GM18502 (cell line): Measurements from ENCODE around the gene GJA3.
A peak's percentile ranks its signal among the peaks of the same experiment; 100 is the strongest.

Source experiments
- ATAC-seq: cut with Tn5 transposase; IDR thresholded peaks from one replicate; pipeline ENCODE4 v1.9.1; 2021; ENCODE audit warnings: mild to moderate bottlenecking; ENCODE audit not compliant: unreplicated experiment, poor library complexity

Gene GJA3

DNA sequence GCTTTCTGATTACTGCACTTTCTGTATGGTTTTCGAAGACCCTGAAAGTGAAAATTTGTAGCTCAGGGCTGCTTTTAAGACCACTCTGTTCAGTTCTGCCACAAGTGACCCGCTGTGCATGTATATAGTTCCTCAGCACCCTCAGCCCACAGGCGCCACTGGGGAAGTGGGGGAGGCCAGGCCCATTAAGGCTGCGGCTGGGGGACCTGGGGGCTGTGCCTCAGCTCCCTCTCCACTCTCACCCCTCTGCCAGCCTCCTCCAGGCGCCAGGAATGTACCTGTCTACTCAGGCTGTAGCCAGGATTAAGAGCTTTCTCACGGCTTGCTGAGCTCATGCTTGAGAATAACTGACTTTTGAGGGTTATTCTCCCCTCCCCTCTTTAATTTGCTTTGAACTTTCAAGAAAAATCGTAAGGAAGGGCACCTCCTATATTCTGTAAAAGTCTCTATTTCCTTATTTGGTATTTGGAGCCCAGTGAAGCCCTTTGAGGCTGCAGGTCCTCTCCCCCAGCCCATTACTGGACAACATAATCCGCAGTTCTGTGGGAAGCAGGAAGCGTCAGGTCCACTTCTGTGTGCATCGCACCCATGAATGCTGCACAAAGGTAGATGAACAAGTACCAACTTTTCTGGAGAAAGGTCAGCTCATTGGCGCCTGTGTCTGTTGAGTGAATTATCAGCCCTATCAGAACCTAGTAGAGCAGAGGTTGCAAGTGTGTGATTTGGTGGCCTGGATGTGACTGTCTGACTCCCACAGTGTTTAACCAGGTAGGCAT, 29.6 kb downstream of the GJA3 start:
- no peak for ATAC-seq

DNA sequence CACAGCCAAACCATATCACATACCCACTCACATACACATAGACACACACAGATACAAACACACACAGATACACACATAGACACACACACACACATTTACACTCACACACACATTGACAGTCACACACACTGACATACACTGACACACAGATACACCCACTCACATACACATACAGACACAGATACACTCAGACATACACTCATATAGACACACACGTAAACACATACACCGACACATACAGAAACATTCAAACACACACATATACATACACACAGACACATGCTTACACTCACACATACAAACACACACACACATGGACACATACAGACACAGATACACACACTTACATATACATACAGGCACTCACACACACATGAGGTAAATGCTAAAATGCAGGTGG, 30.2 kb downstream of the GJA3 start:
- no peak for ATAC-seq

DNA sequence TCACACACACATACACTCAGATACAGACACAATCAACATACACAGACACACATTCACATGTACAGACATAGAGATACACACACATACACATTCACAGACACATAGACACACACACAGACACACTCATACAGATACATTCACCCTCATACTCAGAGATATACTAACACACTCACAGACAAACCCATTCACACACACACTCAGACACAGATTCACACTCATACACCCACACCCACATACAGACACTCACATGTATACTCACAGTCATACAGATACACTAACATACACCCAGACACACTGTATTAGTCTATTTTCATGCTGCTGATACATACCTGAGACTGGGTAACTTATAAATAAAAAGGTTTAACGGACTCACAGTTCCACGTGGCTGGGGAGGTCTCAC, 30.8 kb downstream of the GJA3 start:
- ATAC-seq = no peak

DNA sequence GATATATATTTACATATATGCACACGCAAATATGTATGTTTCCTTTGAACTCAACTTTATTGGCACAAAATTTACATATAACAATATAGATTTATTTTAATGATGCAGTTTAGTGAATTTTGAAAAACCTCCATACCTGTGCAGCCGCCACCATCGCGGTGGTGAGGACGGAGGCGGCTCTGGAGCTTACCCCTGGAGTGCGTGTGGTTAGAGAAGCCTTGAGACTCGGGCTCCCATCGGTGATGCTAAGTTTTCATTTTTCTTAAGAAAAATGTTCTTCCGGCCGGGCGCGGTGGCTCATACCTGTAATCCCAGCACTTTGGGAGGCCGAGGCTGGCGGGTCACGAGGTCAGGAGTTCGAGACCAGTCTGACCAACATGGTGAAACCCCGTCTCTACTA, 31.8 kb downstream of the GJA3 start:
- ATAC-seq = no peak

DNA sequence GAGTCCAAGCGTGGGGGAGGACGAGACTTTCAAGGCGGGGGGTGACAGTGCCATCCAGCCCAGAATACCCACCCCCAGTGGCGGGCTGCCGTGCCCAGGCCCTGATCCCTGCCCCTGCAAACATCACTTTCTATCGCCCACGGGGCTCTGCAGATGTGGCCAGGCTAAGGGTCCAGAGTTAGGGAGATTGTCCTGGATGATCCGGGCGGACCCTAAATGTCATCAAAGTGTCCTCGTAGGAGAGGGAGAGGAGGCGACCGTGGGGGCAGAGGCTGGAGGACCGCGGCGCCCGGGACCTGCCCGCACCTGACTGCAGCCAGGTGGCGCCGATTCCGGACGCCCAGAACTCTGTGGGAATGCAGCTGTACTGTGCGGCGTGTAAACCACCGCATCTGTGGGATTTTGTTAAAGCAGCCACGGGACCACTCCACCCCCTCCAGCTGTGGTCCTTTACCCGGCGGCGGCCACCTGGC, 32.4 kb downstream of the GJA3 start:
- no peak for ATAC-seq

DNA sequence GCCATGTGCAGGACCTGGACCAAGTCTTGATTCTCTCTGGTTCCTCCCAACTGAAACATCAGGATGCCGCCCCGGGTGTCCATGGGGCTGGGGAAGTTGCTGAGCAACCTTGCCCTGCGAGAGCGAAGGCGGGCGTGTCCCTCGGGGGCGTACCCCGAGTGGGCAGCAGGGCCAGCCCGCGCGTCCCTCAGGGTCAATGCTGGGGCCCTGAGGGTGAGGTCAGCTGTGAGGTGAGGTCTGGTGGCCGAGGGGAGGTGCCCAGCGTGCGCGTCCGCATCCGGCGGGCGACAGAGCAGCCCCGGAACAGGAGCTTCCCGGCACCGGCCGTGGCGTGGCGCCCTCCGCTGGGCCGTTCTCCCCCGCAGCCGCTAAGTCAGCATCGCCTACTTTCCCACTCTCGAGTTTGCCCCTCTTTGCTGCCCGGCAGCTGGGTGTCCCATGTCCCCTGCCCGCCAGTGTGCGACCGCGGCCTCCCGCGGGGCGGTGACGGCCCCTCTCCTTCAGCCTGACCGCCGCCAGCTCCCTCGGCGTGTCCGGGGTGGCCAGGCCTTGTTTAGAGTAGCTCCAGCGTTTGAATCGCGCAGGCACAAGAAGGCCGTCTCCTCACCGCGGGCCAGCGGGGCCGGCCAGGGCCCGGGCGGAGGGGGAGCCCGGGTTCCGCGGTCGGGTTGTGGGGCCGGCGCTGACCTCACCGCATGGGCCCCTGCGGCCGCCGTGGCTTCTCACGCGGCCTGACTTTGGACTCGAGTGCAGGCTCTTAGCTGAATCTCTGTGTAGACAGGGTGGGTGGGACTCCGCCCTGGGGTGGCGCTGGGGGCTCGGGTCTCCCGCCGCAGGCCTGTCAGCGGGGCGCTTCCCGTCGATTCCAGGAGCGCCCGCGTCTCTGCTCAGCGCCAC, 33.0 kb downstream of the GJA3 start:
- peak; percentile 79 for ATAC-seq

DNA sequence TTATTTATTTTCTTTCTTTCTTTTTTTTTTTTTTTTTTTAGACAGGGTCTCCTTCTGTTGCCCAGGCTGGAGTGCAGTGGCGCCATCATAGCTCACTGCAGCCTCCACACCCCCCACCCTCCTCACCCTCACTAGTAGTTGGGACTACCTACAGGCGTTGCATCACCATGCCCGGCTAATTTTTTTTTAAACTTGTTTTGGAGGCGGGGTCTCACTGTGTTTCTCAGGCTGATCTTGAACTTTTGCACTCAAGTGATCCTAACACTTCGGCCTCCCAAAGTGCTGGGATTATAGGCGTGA, 33.6 kb downstream of the GJA3 start:
- peak; percentile 31 for ATAC-seq

DNA sequence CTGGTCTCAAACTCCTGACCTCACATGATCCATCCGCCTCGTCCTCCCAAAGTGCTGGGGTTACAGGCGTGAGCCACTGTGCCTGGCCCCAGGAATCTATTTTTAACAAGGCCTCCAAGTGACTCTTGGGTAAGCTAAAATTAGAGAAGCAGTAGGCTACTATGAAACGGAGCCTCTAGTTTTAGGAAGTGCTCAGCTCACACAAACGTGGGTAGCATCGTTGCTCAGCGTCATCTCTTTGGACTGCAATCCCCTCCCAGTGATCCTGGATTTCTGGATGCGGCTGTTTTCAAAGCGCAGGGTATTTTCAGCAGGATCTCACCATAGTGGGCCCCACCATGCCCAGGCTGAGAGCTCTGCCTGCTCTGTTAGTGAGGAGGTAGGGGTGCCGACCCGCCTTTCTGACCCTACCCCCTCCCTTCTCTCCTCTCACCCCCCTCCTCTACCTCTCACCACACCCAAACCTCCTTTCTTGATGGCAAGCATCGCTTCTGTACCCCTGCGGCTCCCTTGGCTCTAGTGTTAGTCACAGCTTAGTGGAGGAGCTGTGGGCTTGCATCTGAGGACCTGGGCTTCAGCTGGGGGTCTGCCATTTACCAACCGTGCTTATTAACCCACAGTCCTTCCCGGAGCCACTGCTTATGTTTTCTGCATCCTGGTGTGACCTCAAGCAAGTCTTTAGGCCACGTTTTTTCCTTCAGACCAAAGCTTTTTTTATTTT, 34.2 kb downstream of the GJA3 start:
- no peak for ATAC-seq

DNA sequence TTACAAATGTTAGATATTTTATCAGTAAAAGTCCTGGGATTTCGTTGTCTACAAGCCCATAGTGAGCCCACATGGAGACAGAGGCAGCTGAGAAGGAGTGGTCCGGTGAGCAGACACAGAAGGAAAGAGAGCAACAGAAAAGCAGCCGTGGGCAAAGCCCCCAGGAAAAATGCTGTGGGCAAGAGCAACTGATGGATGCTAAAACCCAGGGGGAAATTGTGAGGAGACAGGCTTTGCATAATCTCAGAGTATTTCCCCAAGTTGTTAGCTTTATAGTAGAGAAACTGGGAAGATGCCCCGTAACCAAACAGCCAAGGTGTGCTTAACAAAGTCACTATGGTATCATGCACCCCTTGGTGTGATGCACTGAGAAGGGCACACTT, 35.1 kb downstream of the GJA3 start:
- no peak for ATAC-seq

DNA sequence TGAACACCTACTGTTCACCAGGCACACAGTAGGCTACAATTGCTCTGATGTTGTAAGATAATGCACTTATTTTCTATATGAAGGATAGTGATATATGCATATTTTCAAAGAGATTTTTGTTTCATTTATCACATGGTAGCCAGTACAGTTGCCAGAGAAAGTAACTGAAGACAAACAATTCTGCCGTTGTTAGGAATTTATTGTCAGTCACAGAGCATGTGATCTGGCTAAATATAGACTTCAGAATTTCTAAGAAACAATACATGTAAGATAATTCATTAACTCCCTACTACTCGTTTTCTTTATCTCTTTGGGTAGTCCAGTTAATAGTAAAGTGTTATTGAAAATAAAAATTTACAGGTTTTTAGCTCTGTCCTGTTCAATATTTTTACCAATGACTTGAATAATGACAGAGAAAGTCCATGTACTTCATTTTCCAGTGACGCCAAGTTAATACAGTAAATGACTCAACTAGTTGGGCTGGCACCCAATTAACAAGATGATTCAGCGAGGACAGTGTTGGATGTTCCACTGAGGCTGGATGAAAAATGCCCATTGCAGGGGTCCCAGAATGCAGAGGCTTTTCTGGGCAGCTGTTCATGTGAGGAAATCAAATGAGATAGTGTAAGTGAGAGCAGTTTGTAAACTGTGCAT, 35.6 kb downstream of the GJA3 start:
- ATAC-seq = no peak

DNA sequence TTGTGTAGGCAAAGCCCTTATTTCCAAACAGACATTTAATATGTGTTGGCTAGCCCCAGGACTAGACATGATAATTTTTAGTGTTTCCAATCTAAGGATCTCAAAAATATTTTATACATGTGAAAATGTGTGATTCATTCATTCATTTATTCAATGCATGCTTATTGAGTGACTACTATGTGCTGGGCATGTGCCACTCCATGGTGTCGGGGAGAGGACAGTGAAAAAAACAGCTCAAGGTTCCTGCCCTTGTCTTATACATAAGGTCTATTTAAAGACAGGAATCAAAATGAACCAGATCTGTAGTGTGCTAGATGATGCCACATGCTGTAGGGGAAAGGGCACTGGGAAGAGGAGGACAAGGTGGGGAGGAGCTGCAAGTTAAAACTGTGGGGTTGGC, 36.5 kb downstream of the GJA3 start:
- no peak for ATAC-seq

DNA sequence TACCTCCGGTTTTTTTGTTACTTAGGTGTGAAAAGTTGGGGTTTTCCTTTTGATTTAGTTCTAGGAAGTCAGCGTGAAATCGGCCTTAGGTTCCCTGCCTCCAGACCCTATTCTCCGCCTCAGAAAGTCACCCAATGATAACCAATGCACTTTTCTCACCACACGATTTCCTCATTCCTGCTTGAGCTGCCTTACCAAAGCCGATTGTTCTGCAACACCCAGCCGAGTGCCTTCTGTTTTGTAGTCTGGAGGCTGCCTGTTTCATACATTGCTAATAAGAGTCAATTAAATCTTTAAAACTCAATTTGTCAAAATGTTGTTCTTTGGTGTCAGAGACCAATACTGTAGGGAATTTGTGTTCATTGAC, 39.7 kb downstream of the GJA3 start:
- no peak for ATAC-seq

DNA sequence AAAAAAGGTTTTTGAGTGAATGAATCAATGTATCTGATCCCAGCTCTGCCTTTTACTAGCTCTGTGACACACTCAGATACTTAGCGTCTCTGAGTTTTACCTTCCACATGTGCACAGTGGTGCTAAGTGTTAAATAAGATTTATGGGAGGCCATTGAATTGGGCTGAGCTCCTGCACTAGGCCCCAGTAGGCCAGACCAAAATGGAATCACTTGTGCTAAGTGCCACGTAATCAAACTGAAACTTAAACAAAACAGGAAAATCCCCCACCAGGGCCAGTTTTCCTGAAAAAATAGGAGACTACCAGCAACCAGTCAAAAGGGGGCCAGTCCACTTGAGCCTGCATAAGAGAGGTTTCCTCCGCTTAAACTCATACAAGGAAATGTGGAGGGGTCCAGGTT, 40.9 kb downstream of the GJA3 start:
- ATAC-seq = no peak

DNA sequence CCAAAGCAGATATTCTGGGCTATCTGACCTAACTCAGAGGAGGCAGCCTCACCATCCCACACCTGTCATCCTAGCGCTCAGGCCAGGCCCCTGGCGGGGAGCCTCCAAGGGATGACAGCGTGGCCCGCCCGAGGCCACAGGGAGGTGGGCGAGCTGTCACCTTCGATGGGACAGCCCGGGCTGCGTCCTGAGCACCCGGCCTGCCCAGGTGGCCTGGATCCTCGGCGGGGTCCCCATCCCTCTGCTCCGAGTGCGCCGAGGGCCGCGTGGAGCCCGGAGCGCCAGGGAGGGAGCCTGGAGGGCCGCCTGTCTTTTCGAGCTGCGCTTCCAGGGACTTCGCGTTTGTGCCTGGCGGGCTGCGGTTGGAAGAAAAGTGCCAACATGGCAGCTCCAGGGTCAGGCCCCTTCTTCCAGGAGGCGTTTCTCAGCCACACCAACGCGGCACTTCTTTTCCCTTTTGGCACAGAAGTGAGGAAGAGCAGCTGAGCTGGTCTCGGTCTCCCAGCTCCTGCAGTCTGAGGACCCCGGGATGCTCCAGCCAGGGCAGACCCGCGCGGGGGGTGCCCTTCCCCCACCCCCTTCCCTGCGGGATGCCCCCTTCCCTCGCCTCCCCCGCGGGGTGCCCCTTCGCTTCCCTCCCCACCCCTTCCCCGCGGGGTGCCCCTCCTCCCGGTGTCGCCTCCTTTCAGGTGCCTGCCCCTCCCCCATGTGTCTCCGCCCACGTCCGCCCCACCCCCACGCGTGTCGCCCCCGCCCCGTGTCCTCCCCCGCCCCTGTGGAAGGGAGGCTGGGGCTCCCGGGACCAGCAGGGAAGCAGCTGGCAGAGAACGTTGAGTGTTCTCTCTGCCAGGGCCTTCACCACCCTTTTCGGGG, 42.3 kb downstream of the GJA3 start:
- peak; percentile 49 for ATAC-seq

DNA sequence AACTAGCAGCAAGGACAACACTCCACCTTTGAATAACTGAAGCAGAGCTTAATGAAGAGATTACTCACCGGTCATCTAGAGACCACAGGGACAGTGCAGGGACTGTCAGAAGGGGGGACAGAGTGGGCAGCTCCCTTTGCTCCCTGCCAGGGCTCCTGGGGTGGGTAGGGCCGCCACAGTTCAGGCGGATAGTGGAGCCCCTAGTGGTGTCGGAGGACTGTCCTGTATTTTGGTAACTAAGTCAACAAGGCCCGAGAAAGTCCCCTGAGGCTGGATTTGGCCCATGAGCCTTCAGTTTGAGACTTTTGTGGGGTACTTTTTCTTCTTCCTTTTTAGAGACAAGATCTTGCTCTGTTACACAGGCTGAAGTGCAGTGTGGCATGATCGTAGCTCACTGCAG, 44.6 kb downstream of the GJA3 start:
- no peak for ATAC-seq

DNA sequence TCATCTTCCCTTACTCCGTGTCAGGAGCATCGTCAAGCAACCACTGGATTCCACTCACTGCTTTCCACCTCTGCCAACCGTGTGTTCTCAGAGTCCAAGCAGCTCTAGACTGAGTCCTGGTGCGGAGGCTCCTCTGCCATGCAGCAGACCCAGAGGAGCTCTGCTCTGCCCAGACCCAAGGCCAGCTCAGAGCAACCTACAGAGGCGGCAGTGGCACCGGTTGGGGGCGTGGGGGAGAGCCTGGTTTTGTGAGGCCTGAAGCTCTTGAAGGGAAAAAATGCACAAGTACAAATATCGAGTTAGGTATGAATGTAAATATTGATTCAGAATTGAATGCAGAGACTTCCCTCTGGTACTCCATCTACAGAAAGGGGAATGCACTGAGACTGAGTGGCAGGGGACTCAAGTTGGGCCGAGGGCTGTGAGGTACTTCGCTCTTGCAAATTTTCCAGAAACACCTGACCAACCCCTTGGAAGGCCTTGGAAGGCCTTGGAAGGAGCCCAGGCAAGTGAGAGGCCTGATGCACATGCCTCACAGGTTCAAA, 46.7 kb downstream of the GJA3 start:
- no peak for ATAC-seq

DNA sequence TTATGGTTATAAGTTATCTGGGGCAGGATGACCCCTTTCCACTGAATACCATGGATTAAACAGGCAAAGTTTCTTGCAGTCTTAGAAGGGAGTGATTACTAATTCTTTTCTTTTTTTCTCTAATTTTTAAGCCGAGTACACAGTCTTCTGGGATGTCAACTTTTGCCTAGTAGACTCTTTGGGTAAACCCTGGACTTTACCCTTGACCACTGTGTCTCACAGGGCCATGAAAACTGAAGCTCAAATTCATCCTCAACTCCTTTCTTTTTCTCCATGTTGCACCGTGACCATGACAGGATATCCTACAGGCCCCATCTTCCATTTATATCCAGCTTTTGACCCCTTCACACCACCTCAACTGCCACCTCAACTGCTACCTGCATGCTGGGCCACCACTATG, 51.8 kb downstream of the GJA3 start:
- ATAC-seq = no peak

DNA sequence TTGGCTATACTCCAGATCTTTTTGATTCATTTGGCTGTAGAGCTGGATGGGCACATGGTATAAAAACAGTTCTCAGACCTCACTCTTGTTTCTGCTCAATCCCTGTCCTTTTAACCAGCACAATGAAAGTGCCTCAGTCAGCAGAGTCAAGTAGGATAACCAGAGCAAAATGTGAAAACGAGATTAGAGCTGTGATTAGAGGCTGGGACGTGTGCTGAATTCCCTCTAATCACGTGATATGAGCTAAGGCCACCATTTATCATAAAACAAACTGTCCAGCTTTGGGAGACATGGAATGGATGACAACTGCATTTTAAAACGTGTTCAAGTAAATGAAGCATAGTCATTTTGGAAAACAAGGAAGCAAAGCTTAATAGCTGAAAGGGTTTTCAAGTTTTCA, 54.1 kb downstream of the GJA3 start:
- no peak for ATAC-seq

DNA sequence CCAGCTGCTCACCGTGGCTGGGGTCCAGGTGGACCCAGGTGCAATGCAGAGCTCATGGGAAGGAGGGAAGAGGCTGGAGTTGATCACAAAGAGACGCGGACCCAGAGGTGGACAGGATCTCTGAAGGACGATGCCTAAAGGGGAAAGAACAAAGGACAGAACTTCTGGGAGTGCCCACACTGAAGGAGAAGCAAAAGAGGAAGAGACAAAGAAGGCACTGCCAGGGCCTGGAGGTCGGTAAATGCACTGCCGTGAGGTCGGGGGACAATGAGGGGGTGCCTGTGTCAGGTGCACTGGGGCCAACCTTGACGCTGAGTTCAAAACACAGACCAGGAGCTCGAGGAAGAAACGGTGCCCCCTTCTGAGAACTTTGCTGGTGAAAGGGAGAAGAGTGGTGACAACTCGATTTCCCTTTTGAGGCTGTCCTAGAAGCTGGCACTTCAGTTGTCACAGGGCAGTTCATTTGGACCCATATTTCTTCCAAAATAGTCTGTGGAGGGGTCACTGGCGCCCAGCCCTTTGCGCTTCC, 55.6 kb downstream of the GJA3 start:
- no peak for ATAC-seq
